Activated CD8-positive, alpha-beta T cell treated with anti-CD3 and anti-CD28 coated beads for 36 hours (primary cell): Measurements from ENCODE around the gene POLL. TPM values are rescaled to one million over a fixed set of nuclear protein-coding genes. Genes with fewer than 3 reads are reported as not detected.

Source experiments
- ATAC-seq: fragments of 200-7000 bp; cut with Tn5 transposase; one replicate; pipeline ENCODE4 v1.10.0; 2021; ENCODE audit warnings: mild to moderate bottlenecking, moderate library complexity
- CTCF ChIA-PET: fragments of 350-600 bp; sonication (Branson Sonifier 250); formaldehyde crosslinking; loops from one replicate; lab custom pipeline; 2021; ENCODE audit warnings: antibody characterized with exemption; lab: Charles Lee
- POLR2A ChIA-PET: fragments of 350-600 bp; sonication (Branson Sonifier 250); formaldehyde crosslinking; loops from one replicate; lab custom pipeline; 2021; ENCODE audit warnings: antibody characterized with exemption; lab: Charles Lee
- DNase-seq: peaks from one replicate; pipeline ENCODE4 v3.0.0-alpha.2; 2020
- H3K27ac Mint-ChIP-seq: one replicate; pipeline ENCODE4 v1.8.0; 2021; ENCODE audit warnings: mild to moderate bottlenecking, mixed read lengths
- H3K27me3 Mint-ChIP-seq: one replicate; pipeline ENCODE4 v1.8.0; 2021; ENCODE audit warnings: mixed read lengths
- H3K36me3 Mint-ChIP-seq: one replicate; pipeline ENCODE4 v1.8.0; 2021; ENCODE audit warnings: low read depth, mixed read lengths
- H3K4me1 Mint-ChIP-seq: one replicate; pipeline ENCODE4 v1.8.0; 2021; ENCODE audit warnings: low read depth, mixed read lengths
- H3K4me3 Mint-ChIP-seq: one replicate; pipeline ENCODE4 v1.8.0; 2021; ENCODE audit warnings: mild to moderate bottlenecking, moderate library complexity, mixed read lengths
- H3K9me3 Mint-ChIP-seq: one replicate; pipeline ENCODE4 v1.8.0; 2021; ENCODE audit warnings: mixed read lengths
- intact Hi-C: fragments of 100-400 bp; cut with micrococcal nuclease; formaldehyde crosslinking; loops from one replicate; pipeline ENCODE4 v1.10.0; 2022
- total RNA-seq, 2 experiments: library from RNA; stranded (reverse); gene quantifications; one replicate each; pipeline ENCODE4 v1.2.3, GENCODE V29; 2021
- TF ChIP-seq, protein P1 (sequence below): fragments of 200-600 bp; IDR thresholded peaks from one replicate; pipeline ENCODE4 v1.8.0; 2022; ENCODE audit warnings: antibody characterized with exemption, mild to moderate bottlenecking

The POLL gene
- total RNA-seq, 2 experiments from 2014 or later, result 32.2 to 33.8 TPM

GRCh38 chr10:101585841-101586240, 2.2 kb downstream of the POLL start:
- DNase-seq (no peak), ATAC-seq (no peak)
- intact Hi-C loops, result no loop called here
- Mint-ChIP-seq H3K36me3 (peaks cover 15% of the 10 kb centered on the region), H3K27me3 (no peaks in the 10 kb centered on the region), H3K4me1 (peaks cover 17% of the 10 kb centered on the region), H3K27ac (no peak overlapping the region), H3K4me3 (no peak overlapping the region), H3K9me3 (no peaks in the 10 kb centered on the region)
- TF ChIP-seq, protein P1, sequence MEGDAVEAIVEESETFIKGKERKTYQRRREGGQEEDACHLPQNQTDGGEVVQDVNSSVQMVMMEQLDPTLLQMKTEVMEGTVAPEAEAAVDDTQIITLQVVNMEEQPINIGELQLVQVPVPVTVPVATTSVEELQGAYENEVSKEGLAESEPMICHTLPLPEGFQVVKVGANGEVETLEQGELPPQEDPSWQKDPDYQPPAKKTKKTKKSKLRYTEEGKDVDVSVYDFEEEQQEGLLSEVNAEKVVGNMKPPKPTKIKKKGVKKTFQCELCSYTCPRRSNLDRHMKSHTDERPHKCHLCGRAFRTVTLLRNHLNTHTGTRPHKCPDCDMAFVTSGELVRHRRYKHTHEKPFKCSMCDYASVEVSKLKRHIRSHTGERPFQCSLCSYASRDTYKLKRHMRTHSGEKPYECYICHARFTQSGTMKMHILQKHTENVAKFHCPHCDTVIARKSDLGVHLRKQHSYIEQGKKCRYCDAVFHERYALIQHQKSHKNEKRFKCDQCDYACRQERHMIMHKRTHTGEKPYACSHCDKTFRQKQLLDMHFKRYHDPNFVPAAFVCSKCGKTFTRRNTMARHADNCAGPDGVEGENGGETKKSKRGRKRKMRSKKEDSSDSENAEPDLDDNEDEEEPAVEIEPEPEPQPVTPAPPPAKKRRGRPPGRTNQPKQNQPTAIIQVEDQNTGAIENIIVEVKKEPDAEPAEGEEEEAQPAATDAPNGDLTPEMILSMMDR, result no peak
- ChIA-PET CTCF (interaction anchor here (0.8 to 2.1 kb wide), 5 partner anchors 10 to 18 kb away, joined by 3 to 8 read pairs (median 3); no protein-coding TSS in a partner anchor), POLR2A (no interaction called here)

GRCh38 chr10:101580486-101581399, 7.3 kb downstream of the POLL start:
- no peak overlapping the region for H3K27ac Mint-ChIP-seq
- intact Hi-C loops, result no loop called here
- H3K9me3 Mint-ChIP-seq, result no peaks in the 10 kb centered on the region
- peaks cover 12% of the 10 kb centered on the region for H3K36me3 Mint-ChIP-seq
- no peak for DNase-seq
- TF ChIP-seq, protein P1, result no peak
- ChIA-PET POLR2A (interaction anchor here (0.6 to 0.8 kb wide), 3 partner anchors 9 to 49 kb away, joined by 3 read pairs; no protein-coding TSS in a partner anchor), CTCF (interaction anchor here (0.5 to 5.7 kb wide), 4 partner anchors 10 to 52 kb away, joined by 3 to 34 read pairs (median 3); no protein-coding TSS in a partner anchor)
- no peak for ATAC-seq
- no peaks in the 10 kb centered on the region for H3K27me3 Mint-ChIP-seq
- H3K4me3 Mint-ChIP-seq, result no peak overlapping the region
- H3K4me1 Mint-ChIP-seq, result no peaks in the 10 kb centered on the region

- ChIA-PET CTCF (interaction anchor here (2.2 to 5.7 kb wide), 2 partner anchors 9 to 202 kb away, joined by 8 to 34 read pairs; no protein-coding TSS in a partner anchor), POLR2A (interaction anchor here (0.8 kb wide), 1 partner anchor 8 kb away, joined by 3 read pairs; no protein-coding TSS in a partner anchor)
- H3K27me3 Mint-ChIP-seq, result no peaks in the 10 kb centered on the region
- TF ChIP-seq, protein P1, result no peak
- no peak for DNase-seq
- no peak for ATAC-seq
- no peak overlapping the region for H3K4me3 Mint-ChIP-seq
- intact Hi-C loops, result no loop called here
- peaks cover 8% of the 10 kb centered on the region for H3K36me3 Mint-ChIP-seq
- H3K4me1 Mint-ChIP-seq, result no peaks in the 10 kb centered on the region
- no peak overlapping the region for H3K27ac Mint-ChIP-seq
- no peaks in the 10 kb centered on the region for H3K9me3 Mint-ChIP-seq
Observed at GRCh38 chr10:101579516-101579870, 8.6 kb downstream of the POLL start.

DNA sequence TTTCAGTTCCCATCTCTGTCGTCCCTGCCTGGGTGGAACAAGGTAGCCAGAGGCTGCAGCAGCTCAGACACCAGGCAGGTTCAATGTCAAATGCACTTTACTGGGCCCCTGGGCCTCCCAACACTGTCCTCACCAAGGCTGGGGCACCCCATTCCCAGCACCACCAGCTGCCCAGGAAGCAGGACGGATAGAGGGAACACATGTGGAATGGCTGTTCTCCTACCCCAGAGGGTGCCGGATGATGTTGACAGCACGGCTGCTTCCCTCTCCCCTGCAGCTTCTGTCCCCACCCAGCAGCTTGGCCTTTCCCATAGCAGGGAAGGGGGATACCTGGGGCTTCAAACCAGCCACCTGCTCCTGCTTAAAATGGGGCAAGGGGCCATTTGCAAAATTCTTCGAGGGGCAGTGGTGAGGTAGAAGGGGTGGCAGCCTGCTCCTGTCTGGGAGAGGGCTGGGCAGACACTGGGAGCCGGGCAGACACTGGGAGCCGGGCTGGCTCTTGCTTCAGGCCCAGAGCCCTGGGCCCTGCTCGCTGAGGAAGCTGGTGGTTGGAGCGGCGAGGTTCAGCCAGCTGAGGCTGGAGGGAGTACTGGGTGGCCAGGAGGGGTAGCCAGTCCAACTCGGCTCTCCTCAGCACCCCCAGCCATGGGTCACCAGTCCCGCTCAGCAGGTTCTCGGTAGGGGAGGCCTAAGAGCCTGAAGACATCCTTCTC, 9.1 kb downstream of the POLL start:
- ATAC-seq (no peak), DNase-seq (no peak)
- POLR2A ChIA-PET, result interaction anchor here (0.8 kb wide), 1 partner anchor 365 kb away, joined by 3 read pairs; no protein-coding TSS in a partner anchor
- Mint-ChIP-seq H3K36me3 (peaks cover 8% of the 10 kb centered on the region), H3K4me3 (no peak overlapping the region), H3K27me3 (no peaks in the 10 kb centered on the region), H3K9me3 (no peaks in the 10 kb centered on the region), H3K27ac (no peak overlapping the region), H3K4me1 (no peaks in the 10 kb centered on the region)
- TF ChIP-seq, protein P1, result no peak
- CTCF ChIA-PET, result interaction anchor here (0.8 to 5.7 kb wide), 4 partner anchors 8 to 202 kb away, joined by 3 to 34 read pairs (median 6); no protein-coding TSS in a partner anchor
- intact Hi-C loops, result no loop called here
